Neutrophil (primary cell): ENCODE data around the gene NR3C1.

Source experiments
- H3K27ac ChIP-seq: fragments of 200-600 bp; sonication (generic); 2 replicates; pipeline ENCODE4 v1.5.1; 2016; ENCODE audit warnings: mild to moderate bottlenecking, moderate library complexity
- H3K27me3 ChIP-seq: fragments of 200-600 bp; sonication (generic); 2 replicates; pipeline ENCODE4 v1.6.0; 2016; ENCODE audit warnings: mild to moderate bottlenecking
- H3K36me3 ChIP-seq: fragments of 200-600 bp; sonication (generic); 2 replicates; pipeline ENCODE4 v1.5.1; 2017
- H3K4me1 ChIP-seq, 2 experiments: fragments of 200-600 bp in 1 of 2; sonication (generic) in 1 of 2; 1 replicate in 1 of 2; 2 replicates in 1 of 2; pipeline versions ENCODE4 v1.5.1 to v1.6.1; 2013 to 2016; ENCODE audit warnings: low read depth in 1 of 2, low read length in 1 of 2, mild to moderate bottlenecking in 1 of 2, moderate library complexity in 1 of 2; ENCODE audit not compliant: control insufficient read depth in 1 of 2, insufficient read depth in 1 of 2
- H3K4me3 ChIP-seq, 2 experiments: fragments of 200-600 bp in 1 of 2; sonication (generic) in 1 of 2; 1 replicate in 1 of 2; 2 replicates in 1 of 2; pipeline ENCODE4 v1.5.1; 2013 to 2016; ENCODE audit warnings: low read depth in 1 of 2, low read length in 1 of 2, mild to moderate bottlenecking in 1 of 2, moderate library complexity in 1 of 2
- H3K9me3 ChIP-seq: fragments of 200-600 bp; sonication (generic); 2 replicates; pipeline ENCODE4 v1.5.1; 2016
- TF ChIP-seq, protein P1 (sequence below): fragments of 200-600 bp; sonication (generic); IDR thresholded peaks from 2 replicates; pipeline ENCODE4 v1.5.1; 2016; ENCODE audit warnings: antibody characterized with exemption

The NR3C1 gene

DNA sequence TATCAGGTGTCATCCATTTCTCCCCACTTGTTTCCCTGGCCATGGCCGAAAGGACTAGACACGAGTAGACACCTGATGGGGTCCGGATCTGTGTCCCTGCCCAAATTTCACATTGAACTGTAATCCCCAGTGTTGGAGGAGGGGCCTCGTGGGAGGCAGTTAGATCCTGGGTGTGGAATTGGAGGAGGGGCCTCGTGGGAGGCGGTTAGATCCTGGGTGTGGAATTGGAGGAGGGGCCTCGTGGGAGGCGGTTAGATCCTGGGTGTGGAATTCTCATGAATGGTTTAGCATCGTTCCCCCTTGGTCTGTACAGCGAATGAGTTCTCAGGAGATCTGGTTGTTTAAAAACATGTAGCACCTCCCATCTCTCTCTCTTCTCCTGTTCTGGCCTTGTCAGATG lies 165.8 kb downstream of the NR3C1 start:
- H3K27me3 ChIP-seq, result no peaks in the 10 kb centered on the region
- TF ChIP-seq, protein P1, sequence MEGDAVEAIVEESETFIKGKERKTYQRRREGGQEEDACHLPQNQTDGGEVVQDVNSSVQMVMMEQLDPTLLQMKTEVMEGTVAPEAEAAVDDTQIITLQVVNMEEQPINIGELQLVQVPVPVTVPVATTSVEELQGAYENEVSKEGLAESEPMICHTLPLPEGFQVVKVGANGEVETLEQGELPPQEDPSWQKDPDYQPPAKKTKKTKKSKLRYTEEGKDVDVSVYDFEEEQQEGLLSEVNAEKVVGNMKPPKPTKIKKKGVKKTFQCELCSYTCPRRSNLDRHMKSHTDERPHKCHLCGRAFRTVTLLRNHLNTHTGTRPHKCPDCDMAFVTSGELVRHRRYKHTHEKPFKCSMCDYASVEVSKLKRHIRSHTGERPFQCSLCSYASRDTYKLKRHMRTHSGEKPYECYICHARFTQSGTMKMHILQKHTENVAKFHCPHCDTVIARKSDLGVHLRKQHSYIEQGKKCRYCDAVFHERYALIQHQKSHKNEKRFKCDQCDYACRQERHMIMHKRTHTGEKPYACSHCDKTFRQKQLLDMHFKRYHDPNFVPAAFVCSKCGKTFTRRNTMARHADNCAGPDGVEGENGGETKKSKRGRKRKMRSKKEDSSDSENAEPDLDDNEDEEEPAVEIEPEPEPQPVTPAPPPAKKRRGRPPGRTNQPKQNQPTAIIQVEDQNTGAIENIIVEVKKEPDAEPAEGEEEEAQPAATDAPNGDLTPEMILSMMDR, result no peak

DNA sequence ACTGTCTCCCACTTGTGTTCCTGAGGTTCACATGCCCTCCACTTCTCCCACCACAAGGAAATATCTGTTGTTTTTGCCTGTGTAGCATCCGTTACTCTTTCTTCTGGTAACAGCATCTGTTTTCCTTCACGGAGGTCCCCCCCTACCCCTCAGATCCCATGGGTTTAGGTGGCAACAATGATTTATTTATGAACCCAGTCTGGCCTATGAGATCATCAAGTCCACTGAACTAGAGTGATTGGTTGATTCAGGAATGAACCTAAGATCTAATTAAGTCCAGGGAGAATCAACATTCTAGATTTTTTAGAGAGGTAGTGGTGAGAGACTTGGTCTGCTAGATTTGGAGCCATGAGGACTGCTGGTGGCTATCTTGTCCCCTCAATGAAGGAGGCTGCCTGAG lies 166.8 kb downstream of the NR3C1 start:
- no peaks in the 10 kb centered on the region for H3K27me3 ChIP-seq
- H3K36me3 ChIP-seq, result no peaks in the 10 kb centered on the region
- H3K4me1 ChIP-seq, result no peaks in the 10 kb centered on the region
- H3K9me3 ChIP-seq, result no peaks in the 10 kb centered on the region
- H3K27ac ChIP-seq, result no peak overlapping the region
- no peak overlapping the region for H3K4me3 ChIP-seq
- TF ChIP-seq, protein P1, result no peak

More for the DNA sequence above, 165.8 kb downstream of the NR3C1 start:
- H3K4me1 ChIP-seq, result no peaks in the 10 kb centered on the region
- H3K36me3 ChIP-seq, result no peaks in the 10 kb centered on the region
- H3K4me3 ChIP-seq, result no peak overlapping the region
- no peaks in the 10 kb centered on the region for H3K9me3 ChIP-seq
- no peak overlapping the region for H3K27ac ChIP-seq

DNA sequence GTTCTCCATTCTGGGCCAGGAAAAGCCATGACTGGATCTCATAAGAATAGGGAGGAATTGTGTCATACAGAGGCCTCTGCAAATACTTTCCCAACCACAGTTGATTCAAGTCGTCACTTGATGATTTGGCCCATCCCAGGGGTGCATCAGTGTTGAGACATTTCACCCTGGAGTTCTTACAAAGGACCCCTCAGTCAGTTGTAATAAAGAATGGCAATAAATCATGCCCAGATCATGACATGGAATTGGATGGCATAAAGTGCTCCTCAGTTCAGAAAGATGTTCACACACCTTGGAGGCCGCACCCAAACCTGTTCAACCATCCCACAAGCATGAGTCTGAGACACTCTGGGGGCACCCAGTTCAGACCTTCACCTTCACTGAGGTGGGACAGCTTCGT lies 168.1 kb downstream of the NR3C1 start:
- TF ChIP-seq, protein P1, result no peak
- H3K36me3 ChIP-seq, result no peaks in the 10 kb centered on the region
- H3K9me3 ChIP-seq, result no peaks in the 10 kb centered on the region
- no peak overlapping the region for H3K27ac ChIP-seq
- peaks cover 0 to 3% of the 10 kb centered on the region in 2 experiments for H3K4me1 ChIP-seq
- no peaks in the 10 kb centered on the region for H3K27me3 ChIP-seq
- no peak overlapping the region for H3K4me3 ChIP-seq

DNA sequence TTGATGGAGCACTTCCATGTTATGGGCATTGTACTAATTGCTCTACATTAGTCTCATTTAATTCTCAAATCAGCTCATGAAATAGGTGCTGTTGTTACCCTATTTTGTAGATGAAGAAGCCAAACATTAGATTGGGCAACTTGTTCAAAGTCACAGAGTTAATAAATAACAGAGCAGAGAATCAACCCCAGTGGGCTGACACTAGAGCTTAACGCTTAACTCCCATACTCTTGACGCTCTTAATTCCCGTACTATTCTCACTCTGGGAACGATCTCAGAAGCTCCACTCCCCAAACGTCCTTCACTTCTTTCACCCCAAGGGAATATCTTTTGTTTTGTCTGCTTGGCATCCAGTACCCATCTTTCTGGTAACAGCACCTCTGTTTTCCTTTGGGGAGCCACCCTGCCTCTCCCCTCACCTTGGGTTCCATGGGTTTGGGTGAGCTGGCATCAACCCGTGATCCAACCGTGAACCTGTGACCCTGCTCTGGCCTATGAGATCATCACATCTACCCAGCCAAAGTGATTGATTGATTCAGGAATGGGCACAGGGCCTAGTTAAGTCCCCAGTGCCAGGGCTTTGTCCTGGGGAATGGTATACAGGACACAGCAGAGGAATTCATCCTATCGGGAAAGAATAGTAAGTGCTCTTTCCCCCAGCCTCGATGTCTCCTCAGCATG lies 169.2 kb downstream of the NR3C1 start:
- Histone ChIP-seq H3K36me3 (no peaks in the 10 kb centered on the region), H3K27me3 (peaks cover 6% of the 10 kb centered on the region), H3K4me3 (no peak overlapping the region), H3K4me1 (peaks cover 0 to 4% of the 10 kb centered on the region in 2 experiments), H3K27ac (no peak overlapping the region), H3K9me3 (no peaks in the 10 kb centered on the region)
- TF ChIP-seq, protein P1, result no peak

DNA sequence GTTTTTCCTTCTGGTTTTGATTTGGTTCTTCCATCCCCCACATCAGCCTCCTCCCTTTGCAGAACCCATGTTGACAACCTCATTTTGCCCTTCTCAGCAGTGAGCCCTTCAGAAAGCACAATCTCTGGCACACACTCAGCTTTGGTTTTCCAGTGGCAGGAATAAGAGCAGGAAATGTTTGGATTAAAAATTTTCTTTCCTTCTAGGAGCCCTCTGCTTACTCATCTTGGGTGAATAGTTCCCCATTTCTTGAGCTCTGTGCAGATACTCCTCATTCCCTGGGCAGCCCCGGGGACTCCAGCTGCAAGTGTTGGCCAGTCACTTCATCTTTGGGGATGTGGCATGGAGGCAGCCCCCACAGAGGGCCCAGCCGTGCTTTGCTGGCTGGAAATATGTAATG lies 170.5 kb downstream of the NR3C1 start:
- Histone ChIP-seq H3K4me1 (peaks cover 0 to 4% of the 10 kb centered on the region in 2 experiments), H3K36me3 (no peaks in the 10 kb centered on the region), H3K27ac (no peak overlapping the region), H3K9me3 (no peaks in the 10 kb centered on the region), H3K27me3 (peaks cover 6% of the 10 kb centered on the region), H3K4me3 (no peak overlapping the region)
- TF ChIP-seq, protein P1, result no peak
